T1000 (cell line): Measurements from ENCODE around the gene GSTO1.
A peak's percentile ranks its signal among the peaks of the same experiment; 100 is the strongest.

Source experiments
- DNase-seq: peaks from one replicate; lab custom pipeline; 2025; ENCODE audit warnings: mixed read lengths; lab: John Stamatoyannopoulos, UW

The GSTO1 gene

GRCh38 chr10:104251443-104251842, 3.2 kb upstream of the GSTO1 start:
- no peak for DNase-seq

DNA sequence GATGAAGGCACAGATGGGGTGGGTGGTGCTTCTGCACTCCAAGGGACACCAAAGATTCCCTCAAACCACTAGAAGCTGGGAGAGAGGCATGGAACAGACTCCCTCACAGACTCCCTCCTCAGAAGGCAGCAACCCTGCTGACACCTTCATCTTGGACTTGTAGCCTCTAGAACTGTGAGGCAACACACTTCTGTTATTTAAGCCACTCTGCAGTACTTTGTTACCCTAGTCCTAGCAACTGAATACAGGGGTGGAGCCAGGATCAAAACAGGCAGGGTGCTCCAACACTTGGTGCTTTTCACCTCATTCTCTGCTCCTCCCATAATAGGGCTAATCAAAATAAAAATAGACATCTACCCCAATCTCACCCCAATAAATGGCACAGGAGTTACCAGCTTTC, 2.3 kb upstream of the GSTO1 start:
- no peak for DNase-seq

DNA sequence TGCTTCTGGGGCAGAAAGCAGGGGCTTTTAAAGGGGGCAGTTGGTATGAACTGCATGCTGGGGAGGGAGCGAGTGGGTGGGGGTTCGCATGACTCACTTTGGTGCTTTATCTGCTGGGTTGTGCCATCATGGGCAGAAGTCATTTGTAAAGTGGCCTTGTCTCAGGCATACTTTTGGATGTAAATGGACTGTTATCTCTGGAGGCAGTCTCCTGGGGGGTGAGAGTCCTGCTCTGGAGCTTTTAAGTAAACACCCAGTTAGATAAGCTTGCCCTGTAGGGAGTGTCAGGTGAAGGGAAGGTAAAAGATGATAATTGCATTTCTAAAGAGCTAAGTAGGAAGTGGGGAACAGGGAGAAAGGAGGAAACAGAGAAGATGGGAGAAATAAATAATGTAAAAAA, 1.6 kb upstream of the GSTO1 start:
- no peak for DNase-seq

DNA sequence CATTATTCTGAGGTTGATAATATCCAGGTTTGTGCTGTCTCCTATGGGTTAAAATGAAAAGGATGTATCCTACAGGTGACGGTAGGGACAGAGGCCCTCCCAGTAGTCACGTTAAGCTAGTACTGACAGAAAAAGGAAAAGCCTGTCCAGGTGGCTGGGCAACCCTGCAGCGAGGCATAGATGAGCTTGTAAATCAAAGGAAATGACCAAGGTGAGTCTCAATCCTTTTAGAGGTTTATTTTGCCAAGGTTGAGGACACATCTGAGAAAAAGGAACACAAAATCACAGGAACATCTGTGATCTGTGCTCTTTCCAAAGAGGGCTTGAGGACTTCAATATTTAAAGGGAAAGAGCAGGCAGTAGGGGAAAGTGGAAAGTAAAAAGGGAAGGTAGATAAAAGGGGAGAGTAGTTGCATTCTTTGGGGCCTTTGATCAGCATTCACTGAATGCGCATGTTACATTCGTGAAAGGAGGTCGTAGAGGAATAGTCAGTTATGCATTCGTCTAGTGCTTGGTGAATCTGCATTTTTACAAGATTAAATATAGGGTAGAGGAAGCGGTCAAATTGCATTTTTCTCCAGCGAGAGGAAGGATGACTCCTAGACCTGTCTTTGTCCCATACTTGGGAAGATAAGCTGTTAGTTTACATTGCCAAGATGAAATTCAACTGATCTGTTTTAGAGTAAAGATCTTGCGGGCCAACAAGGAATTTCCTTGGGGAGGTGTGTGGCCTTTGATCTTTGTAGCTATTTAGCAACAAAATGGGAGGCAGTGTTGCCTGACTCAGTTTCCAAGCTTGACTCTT, 884 bp upstream of the GSTO1 start:
- no peak for DNase-seq

GRCh38 chr10:104255311-104255981, 754 bp downstream of the GSTO1 start:
- DNase-seq: no peak

- DNase-seq: no peak
These were observed 1.8 kb downstream of the GSTO1 start for GRCh38 chr10:104256335-104256961.

DNA sequence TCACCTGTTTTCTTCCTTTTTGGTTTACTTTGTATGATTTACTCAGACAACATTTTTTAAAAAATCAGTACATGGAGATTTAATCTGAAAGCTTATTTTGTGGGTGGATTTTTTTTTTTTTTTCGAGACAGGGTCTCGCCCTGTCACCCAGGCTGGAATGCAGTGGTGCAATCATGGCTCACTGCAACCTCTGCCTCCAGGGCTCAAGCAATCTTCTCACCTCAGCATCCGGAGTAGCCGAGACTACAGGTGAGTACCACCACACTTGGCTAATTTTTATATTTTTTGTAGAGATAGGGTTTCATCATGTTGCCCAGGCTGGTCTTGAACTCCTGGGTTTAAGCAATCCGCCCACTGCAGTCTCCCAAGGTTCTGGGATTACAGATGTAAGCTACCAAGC, 2.5 kb downstream of the GSTO1 start:
- no peak for DNase-seq

DNA sequence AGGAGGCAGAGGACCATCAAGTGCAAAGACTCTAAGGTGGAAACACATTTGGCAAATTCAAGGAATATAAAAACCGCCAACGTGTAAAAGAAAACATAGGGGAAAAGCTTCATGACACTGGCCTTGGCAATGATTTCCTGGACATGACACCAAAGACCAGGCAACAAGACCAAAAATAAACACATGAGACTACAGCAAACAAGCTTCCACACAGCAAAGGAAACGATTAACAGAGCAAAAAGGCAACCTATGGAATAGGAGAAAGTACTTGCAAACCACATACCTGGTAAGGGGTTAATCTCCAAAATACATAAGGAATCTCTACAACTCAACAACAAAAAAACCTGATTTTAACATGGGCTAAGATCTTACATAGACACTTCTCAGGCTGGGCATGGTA, 3.5 kb downstream of the GSTO1 start:
- DNase-seq: no peak

GRCh38 chr10:104259456-104259855, 4.8 kb downstream of the GSTO1 start:
- no peak for DNase-seq

DNA sequence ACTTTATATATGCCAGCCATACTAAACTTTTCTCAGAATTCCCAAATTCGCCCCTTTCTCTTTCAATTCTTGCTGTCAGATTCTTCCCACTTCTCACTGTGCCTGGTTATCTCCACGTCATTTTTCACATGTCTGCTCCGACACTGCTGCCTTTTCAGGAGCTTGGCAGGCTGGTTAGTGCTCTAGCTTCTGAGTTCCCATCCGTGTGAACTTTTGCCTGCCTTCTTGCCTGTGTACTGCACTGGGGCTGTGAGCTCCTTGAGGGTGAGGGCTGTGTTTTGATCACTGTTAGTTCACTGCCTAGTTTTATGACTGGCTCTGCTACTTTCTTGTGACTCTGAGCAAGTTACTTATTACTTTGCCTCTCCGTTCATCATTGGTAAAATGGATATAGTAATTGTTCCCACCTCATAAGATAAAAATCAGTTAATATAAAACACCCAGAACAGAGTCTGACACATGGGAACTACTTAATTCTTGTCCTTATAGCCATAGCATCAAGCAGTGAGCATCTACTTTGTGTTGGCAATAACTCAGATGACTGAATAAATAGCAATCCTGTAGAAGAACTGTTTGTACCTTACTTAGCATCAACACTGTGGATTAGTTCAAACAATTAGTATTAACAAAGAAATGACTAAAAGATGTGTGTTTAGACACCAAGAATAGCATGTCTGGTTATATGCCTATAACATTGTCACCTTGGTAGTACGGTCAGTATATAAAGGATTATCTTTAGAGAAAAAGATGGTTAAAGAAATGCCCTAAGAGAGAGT, 5.5 kb downstream of the GSTO1 start:
- no peak for DNase-seq

GRCh38 chr10:104260775-104261115, 6.1 kb downstream of the GSTO1 start:
- no peak for DNase-seq

GRCh38 chr10:104262055-104262454, 7.4 kb downstream of the GSTO1 start:
- no peak for DNase-seq

GRCh38 chr10:104264783-104265182, 10.1 kb downstream of the GSTO1 start:
- DNase-seq: no peak

- DNase-seq: no peak
These were observed 13.2 kb downstream of the GSTO1 start for GRCh38 chr10:104267721-104268404.

DNA sequence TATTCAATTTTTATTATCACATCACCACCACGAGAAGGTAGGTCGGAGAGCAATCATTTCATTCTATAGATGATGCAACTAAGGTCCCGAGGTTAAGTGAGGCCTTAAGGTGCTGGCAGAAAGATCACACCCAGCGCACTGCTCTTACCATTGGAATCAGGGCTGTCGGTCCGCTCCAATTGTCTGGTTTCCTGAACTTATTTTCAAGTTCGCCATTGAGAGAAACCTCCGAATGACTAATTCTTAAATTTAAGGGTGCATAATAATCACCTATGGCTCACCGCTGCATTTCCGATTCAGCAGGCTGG, 13.7 kb downstream of the GSTO1 start:
- no peak for DNase-seq

DNA sequence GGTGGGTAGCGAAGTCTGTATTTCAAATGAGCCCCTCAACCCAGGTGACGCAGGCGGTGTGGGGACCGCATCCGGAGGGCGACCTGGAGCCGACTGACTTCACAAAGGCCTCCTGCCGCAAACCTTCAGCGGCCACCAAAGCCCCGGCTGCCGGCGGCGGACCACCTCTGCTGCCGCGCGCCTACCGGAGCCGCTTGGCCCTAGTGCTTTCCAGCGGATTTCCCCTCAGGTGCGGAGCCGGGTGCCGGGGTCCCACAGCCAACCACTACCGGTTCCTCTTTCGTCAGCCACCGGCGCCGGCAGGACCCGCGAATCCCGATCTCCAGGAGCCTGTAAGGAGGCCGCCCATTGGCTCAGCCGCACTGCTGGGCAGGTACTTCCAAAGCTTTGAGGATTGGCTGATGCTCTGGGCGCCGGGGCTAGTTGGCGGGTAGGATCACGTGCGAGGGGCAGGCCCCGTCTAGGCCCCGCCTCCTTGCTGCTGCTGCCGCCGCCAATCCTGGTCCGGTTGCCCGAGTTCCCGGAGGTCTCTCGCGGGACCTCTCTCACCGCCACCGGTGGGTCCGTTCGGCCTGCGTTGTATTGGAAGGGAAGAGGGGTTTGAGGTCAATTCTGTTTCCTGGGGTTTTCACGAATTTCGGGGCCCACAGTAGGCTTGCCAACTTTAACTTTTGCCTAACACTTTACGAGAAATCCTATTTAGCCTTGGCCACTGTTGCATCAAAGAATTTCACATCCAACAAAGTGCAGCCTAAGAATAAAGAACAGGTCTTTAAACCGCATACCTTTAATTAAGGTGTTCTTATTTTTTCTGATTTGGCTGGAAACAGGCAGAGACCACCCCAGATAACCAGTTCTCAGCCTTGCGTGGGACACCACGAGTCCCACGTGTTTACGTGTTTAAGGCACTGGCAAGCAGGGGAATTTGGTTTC, 14.3 kb downstream of the GSTO1 start, which contains the start of gene GSTO2:
Gene GSTO2, plus strand, starts transcription at position 472 of the 933 bp plus-strand sequence. CDS start 5,732 bp downstream, outside the sequence.
- peak; percentile 97 for DNase-seq

DNA sequence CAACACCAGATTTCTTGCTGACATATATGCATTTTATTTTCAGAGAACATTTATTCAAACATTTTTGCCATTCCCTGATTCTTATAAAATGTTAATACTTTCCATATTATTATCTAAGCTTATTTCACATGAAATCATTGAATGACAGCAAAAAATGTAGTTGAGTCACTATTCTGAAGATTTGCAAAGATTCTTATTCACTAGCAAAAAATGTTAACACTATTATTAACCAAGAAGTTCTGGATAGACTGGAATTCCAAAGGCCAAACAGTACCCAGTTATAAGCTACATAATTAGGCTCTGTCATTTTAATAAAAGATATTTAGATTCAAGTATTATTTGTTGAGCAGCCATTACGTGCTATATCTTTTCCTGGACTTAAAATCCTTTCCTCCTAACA, 18.6 kb downstream of the GSTO1 start:
- no peak for DNase-seq

GRCh38 chr10:104273899-104274575, 19.3 kb downstream of the GSTO1 start:
- no peak for DNase-seq

DNA sequence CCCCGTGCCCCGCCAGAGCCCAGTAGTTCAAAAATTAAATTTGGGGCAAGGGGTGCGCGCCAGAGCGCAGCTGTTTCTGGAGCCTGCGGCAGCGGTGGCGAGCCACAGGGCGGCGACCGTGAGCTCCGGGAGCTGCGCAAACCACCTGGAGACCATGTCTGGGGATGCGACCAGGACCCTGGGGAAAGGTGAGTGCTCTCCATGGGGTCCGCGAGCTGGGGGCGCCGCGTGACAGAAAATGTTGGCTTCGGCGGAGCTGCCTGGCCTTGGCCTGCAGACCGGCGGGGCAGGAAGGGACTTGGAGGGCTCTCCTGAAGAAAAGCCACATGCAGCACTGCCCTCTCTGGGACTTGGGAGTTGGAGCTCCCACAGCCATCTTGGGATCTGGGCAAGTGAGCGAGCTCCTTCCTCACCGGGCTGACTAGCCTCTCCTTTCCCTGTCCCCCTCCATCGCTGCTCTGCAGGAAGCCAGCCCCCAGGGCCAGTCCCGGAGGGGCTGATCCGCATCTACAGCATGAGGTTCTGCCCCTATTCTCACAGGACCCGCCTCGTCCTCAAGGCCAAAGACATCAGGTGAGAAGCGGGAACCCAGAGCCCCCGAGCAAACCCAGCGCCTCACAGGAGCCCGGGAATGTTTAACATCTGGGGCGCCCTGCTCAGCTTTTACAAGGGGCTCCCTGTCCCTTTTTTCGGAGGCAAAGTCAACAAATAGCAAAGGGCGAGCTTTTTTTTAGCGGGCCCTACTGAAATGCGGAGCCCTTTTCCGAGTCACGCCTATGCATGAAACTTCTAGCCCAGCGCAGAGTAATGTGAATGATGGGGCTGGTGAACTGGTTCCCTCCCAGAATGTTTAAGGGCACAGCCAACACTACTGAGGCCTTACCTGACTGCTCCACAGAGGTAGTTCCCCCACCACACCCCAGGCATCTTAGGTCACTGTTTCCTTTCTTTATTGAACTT, 20.4 kb downstream of the GSTO1 start:
- no peak for DNase-seq
